ENCODE results near the gene LIPK.
A peak's percentile ranks its signal among the peaks of the same experiment; 100 is the strongest.
"Not testable (repeated sequence)": the region's sequence is repeated elsewhere in the genome, so short reads cannot be mapped to it uniquely, and the experiment has no call there.

LIPK gene

GRCh38 chr10:88705958-88706357, at the start of gene LIPK:
Gene LIPK, plus strand, starts transcription at chr10:88706249. Its CDS starts 18,295 bp downstream, at chr10:88724544.
- DNase-seq: no peak

- peak; percentile 13 for DNase-seq
Observed at GRCh38 chr10:88657901-88658300, 48.1 kb upstream of the LIPK start.

- DNase-seq: no peak
Observed at GRCh38 chr10:88659725-88660597, 46.1 kb upstream of the LIPK start.

GRCh38 chr10:88660598-88660884, 45.5 kb upstream of the LIPK start:
- no peak for DNase-seq

- DNase-seq: no peak
Observed at GRCh38 chr10:88661018-88661417, 45.0 kb upstream of the LIPK start.

GRCh38 chr10:88661577-88661976, 44.5 kb upstream of the LIPK start:
- DNase-seq: no peak

- not testable (repeated sequence) for DNase-seq
Observed at GRCh38 chr10:88663153-88663552, 42.9 kb upstream of the LIPK start.

- no peak for DNase-seq
Observed at GRCh38 chr10:88664142-88664541, 41.9 kb upstream of the LIPK start, which contains the start of gene LIPF. Gene LIPF, plus strand, starts transcription at chr10:88664442. Its CDS starts 2,856 bp downstream, at chr10:88667298.

GRCh38 chr10:88668465-88668864, 37.6 kb upstream of the LIPK start:
- DNase-seq: no peak

- DNase-seq: no peak
Observed at GRCh38 chr10:88670497-88670896, 35.6 kb upstream of the LIPK start.

- DNase-seq: no peak
Observed at GRCh38 chr10:88672041-88672440, 34.0 kb upstream of the LIPK start.

- DNase-seq: no peak
Observed at GRCh38 chr10:88676283-88677060, 29.6 kb upstream of the LIPK start.

GRCh38 chr10:88680958-88681357, 25.1 kb upstream of the LIPK start:
- DNase-seq: no peak

- no peak for DNase-seq
Observed at GRCh38 chr10:88682491-88682890, 23.6 kb upstream of the LIPK start.

- DNase-seq: peak; percentile 11
Observed at GRCh38 chr10:88687853-88688467, 18.1 kb upstream of the LIPK start.

- DNase-seq: no peak
Observed at GRCh38 chr10:88689366-88689765, 16.7 kb upstream of the LIPK start.

- no peak for DNase-seq
Observed at GRCh38 chr10:88693392-88694020, 12.5 kb upstream of the LIPK start.

- DNase-seq: no peak
Observed at GRCh38 chr10:88702848-88703597, 3.0 kb upstream of the LIPK start.

- peak; percentile 25 for DNase-seq
Observed at GRCh38 chr10:88707429-88708155, 1.5 kb downstream of the LIPK start.

GRCh38 chr10:88709361-88709760, 3.3 kb downstream of the LIPK start:
- not testable (repeated sequence) for DNase-seq

- no peak for DNase-seq
Observed at GRCh38 chr10:88715517-88715916, 9.5 kb downstream of the LIPK start.

- no peak for DNase-seq
Observed at GRCh38 chr10:88721392-88721791, 15.3 kb downstream of the LIPK start.

Measured in amniotic stem cell (primary cell).